ENCODE measurements around the gene SOX11.

The SOX11 gene

DNA sequence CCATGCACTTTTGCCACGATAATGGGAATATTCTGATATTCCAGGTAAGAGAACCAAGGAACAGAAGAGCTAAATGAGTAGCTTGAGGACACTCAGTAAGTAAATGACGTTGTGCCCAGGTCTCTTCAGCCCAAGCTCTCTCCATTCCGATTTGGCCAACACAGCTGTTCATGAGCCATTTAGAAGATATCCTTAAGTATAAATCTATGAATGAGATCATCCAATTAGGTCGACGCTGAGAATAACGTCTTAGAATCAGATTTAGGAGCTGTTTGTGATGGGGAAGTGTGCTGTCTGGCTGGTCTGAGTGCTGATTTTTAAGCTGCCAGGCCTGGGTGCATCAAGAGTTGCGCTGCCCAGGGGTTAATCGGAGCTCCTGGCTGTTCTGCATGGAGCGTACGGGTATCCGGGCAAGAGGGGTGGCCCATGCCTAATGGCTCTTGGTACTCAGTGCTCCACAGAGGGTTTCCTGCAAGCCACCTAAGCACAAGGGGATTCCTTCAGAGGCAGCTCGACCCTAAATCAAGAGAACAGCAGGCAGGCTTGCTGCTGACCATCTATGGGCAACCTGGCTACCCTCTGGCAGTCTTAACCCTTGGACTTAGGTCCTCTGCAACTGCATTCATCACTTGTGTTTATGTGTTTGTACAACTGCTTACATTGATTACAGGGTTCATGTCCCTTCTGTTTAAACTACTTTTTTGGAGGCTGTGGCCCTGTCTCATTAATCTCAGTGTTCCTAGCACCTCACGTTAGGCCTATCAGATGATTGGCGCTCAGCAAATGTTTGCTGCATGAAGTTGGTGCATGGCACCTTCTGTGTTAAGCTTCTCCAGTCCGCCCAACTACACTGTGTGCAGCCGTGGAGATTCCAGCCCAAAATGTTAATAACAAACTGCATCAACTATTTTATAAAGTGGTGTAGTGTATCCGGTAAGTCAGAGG, 31.9 kb downstream of the SOX11 start:
- DNase-seq (ENCODE audit: low read depth in 2 of 2), result no peak

DNA sequence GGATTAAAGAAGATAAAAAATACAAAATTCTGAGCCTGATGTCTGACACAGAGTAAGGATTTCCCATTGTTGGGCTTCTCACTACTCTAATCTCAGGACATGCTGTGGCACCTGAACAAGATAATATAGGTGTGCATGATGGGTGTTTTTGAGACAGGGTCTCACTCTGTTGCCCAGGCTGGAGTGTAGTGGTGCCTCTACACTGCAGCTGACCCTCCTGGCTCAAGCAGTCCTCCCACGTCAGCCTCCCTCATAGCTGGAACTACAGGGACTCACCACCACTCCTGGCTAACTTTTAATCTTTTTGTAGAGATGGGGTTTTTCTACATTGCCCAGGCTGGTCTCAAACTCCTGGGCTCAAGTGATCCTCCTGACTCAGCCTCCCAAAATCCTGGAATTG, 32.9 kb downstream of the SOX11 start:
- DNase-seq (ENCODE audit: low read depth in 2 of 2), result no peak

DNA sequence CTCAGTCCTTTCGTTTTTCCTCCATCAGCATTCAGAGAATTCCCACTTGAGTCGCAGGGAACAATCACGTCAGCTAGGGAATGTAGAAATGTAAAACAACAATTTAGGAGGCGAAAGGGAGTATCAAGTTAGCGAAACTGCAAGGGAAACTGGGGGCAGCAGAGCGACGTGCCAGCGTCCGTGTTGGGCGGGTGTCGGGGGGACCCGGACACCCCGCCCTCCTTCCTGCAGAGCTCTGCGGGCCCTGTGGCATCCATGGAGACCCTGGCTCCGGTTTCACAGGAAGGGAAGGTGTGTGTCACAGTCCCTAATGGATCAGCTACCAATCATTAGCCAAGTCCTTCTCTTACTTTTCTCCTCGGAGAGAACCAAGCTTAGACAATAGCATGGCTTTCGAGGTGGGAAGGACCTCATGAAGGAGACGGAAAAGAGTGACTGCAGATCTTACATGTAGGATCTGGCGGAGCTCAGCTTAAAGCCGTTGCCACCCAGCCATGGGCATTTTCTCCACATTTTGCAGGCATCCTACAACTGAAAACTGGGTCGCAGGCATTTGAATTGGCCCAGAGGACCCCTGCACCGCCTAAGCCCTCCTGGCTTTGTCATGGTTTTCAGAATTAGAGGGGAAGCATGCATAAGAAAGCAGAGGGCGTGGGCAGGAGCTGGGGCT, 33.7 kb downstream of the SOX11 start:
- DNase-seq (ENCODE audit: low read depth in 2 of 2), result no peak

DNA sequence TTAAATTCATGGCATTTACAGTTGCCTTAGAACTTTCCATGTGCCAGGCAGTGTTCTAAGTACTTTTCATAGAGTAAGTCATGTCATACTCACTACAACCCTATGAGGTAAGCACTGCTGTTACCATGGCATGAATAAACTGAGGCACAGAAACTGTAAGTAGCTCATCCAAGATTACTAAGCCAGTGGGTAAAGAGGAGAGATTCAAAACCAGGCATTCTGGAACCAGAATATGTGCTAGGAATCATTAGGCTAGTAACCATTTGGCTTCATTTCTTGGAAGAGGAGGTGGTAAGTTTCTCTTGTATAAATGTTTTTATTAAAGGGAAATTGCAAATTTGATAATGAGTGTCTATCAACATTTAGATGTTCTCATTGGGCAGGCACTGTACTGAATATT, 35.1 kb downstream of the SOX11 start:
- no peak for DNase-seq (ENCODE audit: low read depth in 2 of 2)

DNA sequence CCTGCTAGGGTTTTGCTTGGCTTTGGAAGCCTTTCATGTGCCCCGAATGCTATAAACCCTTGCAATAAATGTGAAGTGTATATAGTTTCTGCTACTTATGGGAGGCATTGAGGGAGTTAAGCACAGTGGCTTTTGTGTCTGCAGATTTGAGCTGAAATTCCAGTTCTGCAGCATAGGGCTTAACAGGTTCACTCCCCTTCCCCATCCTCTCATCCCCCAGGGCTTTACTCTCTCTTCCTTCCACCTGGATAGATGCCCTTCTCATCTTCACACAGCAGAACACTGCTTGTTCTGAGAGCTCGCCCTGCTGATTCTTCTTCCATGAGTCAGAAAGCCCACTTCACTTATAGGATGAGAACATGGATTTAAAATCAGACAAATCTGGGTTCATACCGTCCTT, 37.2 kb downstream of the SOX11 start:
- DNase-seq (ENCODE audit: low read depth in 2 of 2), result no peak

DNA sequence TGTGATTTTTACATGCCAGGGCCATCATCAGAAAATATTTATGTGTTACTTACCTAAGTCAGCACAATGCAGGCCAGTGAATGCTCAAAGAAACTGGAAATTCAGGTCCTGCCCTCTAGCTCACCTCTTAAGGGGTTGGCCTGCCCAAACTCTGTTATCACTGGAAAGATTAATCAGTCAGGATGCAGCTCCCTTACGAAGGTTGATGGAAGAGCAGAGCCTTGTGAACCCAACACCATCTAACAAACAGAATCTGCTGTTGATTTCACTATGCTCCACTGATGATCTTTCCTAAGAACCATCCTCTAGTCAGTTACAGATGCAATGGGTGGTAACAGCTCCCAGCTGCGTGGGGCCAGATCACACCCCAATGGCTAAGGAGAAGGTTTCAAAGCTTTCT, 38.2 kb downstream of the SOX11 start:
- no peak for DNase-seq (ENCODE audit: low read depth in 2 of 2)

DNA sequence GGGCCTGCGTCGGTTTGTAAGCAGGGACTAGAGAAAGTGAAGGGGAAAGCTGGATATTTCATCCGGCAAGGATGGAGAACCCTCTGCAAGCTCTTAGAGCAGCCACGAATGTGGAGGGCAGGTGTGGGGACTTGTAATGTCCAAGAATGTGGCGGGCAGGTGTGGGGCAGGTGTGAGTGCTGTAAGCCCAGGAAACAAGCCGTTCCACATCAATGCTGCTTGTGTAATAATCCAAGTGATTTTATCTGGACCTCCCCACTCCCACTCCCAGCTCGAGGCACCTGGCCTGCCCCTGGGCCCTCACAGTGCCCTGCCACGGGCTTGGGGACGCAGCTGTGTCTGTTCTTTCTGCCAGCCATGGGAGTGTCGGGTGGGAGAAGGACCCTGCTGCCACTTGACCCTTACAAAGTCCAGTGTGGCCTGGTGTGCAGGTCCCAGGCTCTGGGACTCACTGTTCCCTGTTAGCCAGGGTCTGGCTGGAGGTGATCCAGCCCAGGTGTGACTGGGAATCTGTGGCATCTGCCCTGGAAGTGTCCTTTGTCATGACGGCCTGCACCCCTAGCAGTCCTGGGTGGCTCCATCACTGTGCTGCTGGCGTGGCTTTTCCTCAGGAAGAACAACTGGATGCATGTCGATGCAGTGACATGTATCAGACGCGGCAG, 42.8 kb downstream of the SOX11 start:
- DNase-seq (ENCODE audit: low read depth in 2 of 2), result no peak

DNA sequence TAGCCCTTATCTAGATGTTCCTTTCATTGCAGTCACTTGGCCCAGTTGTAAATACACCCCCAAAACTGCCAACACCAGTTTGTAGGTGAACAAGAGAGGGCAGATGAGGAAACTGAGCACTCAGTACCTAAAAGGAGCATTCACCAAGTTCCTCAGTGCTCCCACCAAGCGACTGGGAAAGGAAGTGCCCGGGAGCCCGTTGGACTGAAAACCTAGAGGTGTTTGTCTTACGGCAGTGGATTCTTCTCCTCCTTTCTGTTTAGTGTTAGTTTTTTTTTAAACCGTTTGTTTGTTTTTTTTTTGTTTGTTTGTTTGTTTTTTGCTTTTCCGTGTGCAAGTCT, 43.3 kb downstream of the SOX11 start:
- no peak for DNase-seq (ENCODE audit: low read depth in 2 of 2)

DNA sequence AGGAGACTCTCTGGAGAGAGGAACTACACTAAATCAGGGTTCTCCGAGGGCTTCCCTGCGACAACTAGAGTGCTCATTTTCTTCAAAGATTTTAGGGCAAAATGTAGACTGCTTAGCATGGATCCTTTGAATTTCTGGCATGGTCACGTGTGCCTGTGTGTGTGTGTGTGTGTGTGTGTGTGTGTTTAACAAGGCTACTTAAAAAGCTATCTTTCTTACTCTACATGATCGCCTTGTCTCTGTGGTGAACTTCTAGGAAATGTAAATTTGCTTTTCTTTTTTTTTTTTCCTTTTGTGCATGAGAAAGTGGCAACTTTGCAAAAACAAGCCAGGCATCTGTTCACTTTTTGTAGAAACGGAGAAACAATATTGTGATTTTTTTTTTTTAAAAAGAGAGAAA, 43.9 kb downstream of the SOX11 start:
- no peak for DNase-seq (ENCODE audit: low read depth in 2 of 2)

DNA sequence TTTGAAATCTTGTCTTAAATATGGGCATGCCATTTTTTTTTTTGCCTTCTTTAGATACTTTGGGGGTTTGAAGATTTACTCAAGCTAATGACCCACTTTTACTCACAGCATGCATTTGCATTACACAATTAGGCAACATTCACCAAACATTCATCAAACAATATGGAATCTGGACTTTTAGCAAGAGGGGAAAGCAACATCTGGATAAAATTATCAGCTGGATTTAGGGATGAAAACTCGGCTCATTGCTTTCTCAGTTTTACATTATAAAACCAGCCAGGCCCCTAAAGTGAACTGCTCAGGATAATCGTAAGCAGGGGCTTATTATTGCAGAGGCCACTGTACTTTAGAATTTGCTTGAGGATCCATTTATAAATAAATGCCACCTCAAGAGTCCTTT, 44.7 kb downstream of the SOX11 start:
- DNase-seq (ENCODE audit: low read depth in 2 of 2), result no peak

DNA sequence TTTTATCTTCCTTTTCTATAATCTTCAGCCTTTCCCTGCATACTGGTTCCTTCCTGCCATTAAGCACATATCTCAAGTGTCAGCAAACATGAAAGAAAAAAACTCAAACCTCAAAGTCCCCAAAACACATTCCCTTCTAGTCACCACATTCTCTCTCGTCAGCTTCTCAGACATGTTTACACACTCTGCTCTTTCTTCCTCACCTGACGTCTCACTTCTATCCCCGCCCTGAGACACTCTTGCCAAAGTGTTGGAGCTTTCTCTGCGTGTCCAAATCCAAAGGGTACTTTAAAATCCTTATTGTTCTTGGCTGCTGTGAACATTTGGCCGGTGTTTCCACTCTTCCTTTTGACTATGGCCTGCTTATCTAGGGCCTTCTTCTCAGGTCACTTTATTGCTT, 47.9 kb downstream of the SOX11 start:
- DNase-seq (ENCODE audit: low read depth in 2 of 2), result no peak

DNA sequence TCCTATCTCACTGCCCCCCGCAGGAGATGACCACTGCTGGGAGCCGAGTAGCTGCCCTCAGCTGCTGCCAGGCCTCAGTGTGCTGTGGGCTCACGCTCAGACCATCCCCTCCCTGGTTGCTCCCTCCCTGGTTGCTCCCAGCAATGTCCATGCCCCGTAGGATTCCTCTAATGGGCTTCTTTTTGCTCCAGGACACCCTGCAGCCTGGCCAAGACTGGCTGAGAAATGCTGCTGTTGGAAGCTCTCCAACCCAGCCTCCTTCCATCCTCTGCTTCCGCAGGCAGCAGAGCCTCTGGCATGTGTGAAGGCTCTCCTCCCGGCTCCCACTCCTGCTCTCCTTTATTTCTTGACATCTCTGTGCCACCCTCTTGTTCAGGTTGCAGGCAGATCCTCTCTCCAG, 48.6 kb downstream of the SOX11 start:
- no peak for DNase-seq (ENCODE audit: low read depth in 2 of 2)

DNA sequence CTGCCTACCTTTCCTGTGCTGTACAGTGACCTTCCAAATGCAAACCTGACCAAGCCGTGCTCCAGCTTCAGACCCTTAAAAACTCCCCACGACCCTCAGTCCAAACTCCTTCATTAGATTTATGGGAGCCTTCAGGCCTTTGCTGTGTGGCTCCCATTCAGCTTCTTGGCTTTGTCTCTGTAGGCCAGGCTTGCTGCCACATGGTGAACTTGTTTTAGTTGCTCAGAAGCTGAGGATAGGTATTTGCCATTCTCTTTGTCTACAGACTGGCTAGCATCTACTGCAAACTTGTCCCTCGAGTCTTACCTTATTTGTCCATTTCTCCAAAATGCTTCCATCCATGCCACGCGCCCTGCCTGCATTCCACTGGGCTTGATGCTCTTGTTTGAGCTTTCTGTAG, 49.1 kb downstream of the SOX11 start:
- DNase-seq (ENCODE audit: low read depth in 2 of 2), result no peak

DNA sequence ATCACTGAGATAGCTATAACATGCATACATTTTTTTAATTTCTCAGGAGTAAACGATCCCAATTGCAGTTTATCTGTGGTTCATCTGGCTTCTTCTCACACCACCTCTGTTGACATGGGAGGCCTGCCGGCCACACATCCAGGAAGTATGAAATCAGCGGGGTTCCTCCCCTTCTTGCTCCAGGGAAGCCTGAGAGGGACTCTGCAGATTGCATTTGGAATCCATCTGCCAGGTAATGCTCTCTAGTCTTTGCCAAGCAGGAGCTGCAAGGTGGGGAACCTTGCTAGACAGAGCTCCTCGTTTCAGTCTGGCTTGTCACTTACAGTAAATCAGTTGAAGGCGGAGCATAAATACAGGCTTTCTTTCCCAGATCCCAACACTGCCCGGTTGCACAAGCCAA, 49.9 kb downstream of the SOX11 start:
- no peak for DNase-seq (ENCODE audit: low read depth in 2 of 2)

DNA sequence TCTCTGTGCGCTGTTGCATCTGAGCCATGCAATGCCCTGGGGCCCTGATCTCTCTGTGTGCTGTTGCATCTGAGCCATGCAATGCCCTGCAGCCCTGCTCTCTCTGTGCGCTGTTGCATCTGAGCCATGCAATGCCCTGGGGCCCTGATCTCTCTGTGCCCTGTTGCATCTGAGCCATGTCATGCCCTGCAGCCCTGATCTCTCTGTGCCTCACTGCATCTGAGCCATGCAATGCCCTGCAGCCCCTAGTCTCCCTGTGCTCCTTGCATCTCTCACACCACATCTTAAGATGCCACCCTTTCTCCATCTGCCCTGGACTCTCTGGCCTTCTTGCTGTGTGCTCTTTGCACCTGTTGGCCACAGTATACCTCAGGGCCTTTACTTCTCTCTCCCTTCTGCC, 56.2 kb downstream of the SOX11 start:
- no peak for DNase-seq (ENCODE audit: low read depth in 2 of 2)

DNA sequence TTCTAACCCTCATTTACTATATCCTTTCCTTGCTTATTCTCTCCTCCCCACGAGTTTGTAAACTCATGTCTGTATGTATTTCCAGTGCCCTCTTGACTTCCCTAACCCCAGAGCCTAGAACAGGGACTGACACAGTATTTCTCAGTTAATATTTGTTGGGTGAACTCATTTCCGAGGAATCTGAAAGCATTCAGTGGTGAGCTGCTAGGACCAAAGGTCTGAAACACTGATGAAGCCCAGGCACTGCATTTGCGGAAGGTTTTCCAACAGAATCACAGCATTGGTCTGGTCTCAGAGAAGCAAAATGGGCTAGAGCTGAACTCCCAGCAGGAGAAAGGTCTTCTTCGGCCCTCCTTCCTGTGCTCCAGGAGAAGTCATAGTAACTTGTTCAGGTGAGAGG, 56.8 kb downstream of the SOX11 start:
- no peak for DNase-seq (ENCODE audit: low read depth in 2 of 2)

DNA sequence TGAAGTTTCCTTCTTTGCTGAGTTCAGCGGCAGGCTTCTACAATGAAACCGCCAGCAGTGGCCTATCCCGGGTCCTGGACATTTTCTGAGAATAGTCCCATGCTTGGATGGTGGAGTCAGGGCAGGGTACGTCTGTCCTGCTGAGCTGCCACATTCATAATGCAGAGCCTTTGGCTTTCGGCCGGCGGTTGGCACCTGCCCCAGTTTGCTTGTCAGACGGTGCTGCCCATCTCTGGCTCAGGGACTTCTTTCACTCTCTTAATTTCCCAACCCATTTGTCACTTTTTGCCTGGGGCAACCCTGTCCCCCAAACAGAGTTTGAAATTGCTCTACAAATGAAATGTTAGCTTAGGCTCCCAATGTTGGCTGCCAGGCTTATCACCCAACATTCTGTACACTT, 57.2 kb downstream of the SOX11 start:
- no peak for DNase-seq (ENCODE audit: low read depth in 2 of 2)
